ENCODE data around the gene PLOD1. TPM values are rescaled to one million over a fixed set of nuclear protein-coding genes. Genes with fewer than 3 reads are reported as not detected.
"Not testable (repeated sequence)": the region's sequence is repeated elsewhere in the genome, so short reads cannot be mapped to it uniquely, and the experiment has no call there.

The PLOD1 gene
- total RNA-seq, 4 donors from 2014 or later, result 64.4 to 107 (median 80.8) TPM

GRCh38 chr1:11924334-11925195 is 10.0 kb upstream of the PLOD1 start:
- WGBS, 2 donors, result 51 to 59% methylated on average over 11 to 16 of the region's 16 CpGs
- TF ChIP-seq CTCF (IDR thresholded peaks at IDR 0.05) (no peak), POLR2A (IDR thresholded peaks at IDR 0.05) (no peak)
- H3K27me3 ChIP-seq, result no peaks in the 10 kb centered on the region
- H3K4me1 ChIP-seq, result peaks cover 14 to 49% of the 10 kb centered on the region in 2 donors
- H3K27ac ChIP-seq, result no peak overlapping the region
- no peak for DNase-seq
- H3K4me3 ChIP-seq (replicated peaks in 1 of 3), result peak overlapping the region; percentile 3 to 42 (median 40)
- H3K36me3 ChIP-seq, result peaks cover 19 to 27% of the 10 kb centered on the region in 2 donors
- no peaks in the 10 kb centered on the region for H3K9me3 ChIP-seq
- intact Hi-C loops (cut with DNase I), result no loop called here

- peak; percentile 44 to 48 for DNase-seq
- 0% methylated on average over 12 of the region's 54 CpGs; no CpG with 5 or more reads in 1 of the 2 donors for WGBS, 2 donors
- intact Hi-C loops (cut with DNase I); H3K9me3 ChIP-seq; H3K27ac ChIP-seq; H3K27me3 ChIP-seq: not testable (repeated sequence)
- peaks cover 14 to 53% of the 10 kb centered on the region in 2 donors for H3K4me1 ChIP-seq
- peaks cover 19% of the 10 kb centered on the region in 2 donors for H3K36me3 ChIP-seq
- H3K4me3 ChIP-seq (replicated peaks in 1 of 3), result peak overlapping the region; percentile 25 to 42 (median 40)
Measured at GRCh38 chr1:11925196-11925937, 9.2 kb upstream of the PLOD1 start.

GRCh38 chr1:11925938-11926292 is 8.6 kb upstream of the PLOD1 start:
- Histone ChIP-seq H3K27ac (no peak overlapping the region), H3K27me3 (no peaks in the 10 kb centered on the region), H3K36me3 (peaks cover 16 to 17% of the 10 kb centered on the region in 2 donors), H3K4me1 (peaks cover 14 to 51% of the 10 kb centered on the region in 2 donors), H3K4me3 (replicated peaks in 1 of 3) (peak overlapping the region in 2 of 3 donors; percentile 25 to 40), H3K9me3 (no peaks in the 10 kb centered on the region)
- intact Hi-C loops (cut with DNase I), result no loop called here
- WGBS, 2 donors, result no CpG with 5 or more reads among the region's 41 CpGs
- no peak for DNase-seq
- TF ChIP-seq CTCF (IDR thresholded peaks at IDR 0.05) (no peak), POLR2A (IDR thresholded peaks at IDR 0.05) (no peak)

GRCh38 chr1:11927866-11928592 is 6.5 kb upstream of the PLOD1 start:
- 46 to 51% methylated on average over 5 of the region's 5 CpGs for WGBS, 2 donors
- no peak for TF ChIP-seq POLR2A (IDR thresholded peaks at IDR 0.05)
- no peak for TF ChIP-seq CTCF (IDR thresholded peaks at IDR 0.05)
- Histone ChIP-seq H3K27ac (peak overlapping the region in 1 of 3 donors; percentile 20), H3K36me3 (peaks cover 0 to 3% of the 10 kb centered on the region in 2 donors), H3K4me3 (replicated peaks in 1 of 3) (no peak overlapping the region), H3K9me3 (no peaks in the 10 kb centered on the region), H3K4me1 (peaks cover 14 to 42% of the 10 kb centered on the region in 2 donors), H3K27me3 (no peaks in the 10 kb centered on the region)
- intact Hi-C loops (cut with DNase I), result no loop called here
- DNase-seq, result peak in 1 of 2 donors; percentile 24

GRCh38 chr1:11929849-11930248 is 4.7 kb upstream of the PLOD1 start:
- intact Hi-C loops (cut with DNase I), result no loop called here
- peak overlapping the region in 1 of 3 donors; percentile 15 for H3K27ac ChIP-seq
- no peaks in the 10 kb centered on the region for H3K27me3 ChIP-seq
- DNase-seq, result peak; percentile 70 to 79
- H3K36me3 ChIP-seq, result no peaks in the 10 kb centered on the region
- H3K4me1 ChIP-seq, result peaks cover 12 to 32% of the 10 kb centered on the region in 2 donors
- no peaks in the 10 kb centered on the region for H3K9me3 ChIP-seq
- H3K4me3 ChIP-seq (replicated peaks in 1 of 3), result no peak overlapping the region
- WGBS, 2 donors, result 3 to 7% methylated on average over 5 of the region's 5 CpGs
- TF ChIP-seq POLR2A (IDR thresholded peaks at IDR 0.05) (no peak), CTCF (IDR thresholded peaks at IDR 0.05) (no peak)

Measured in thyroid gland (tissue), 4 donors.